Heart left ventricle (tissue), 16 donors: ENCODE measurements around the gene NECAB2. TPM values are rescaled to one million over a fixed set of nuclear protein-coding genes. Genes with fewer than 3 reads are reported as not detected.
A peak's percentile ranks its signal among the peaks of the same experiment; 100 is the strongest.

ENCODE experiments used
- ATAC-seq, 4 donors: fragments of 200-7000 bp; cut with Tn5 transposase; one replicate each; pipeline ENCODE4 v1.9.1; 2020 to 2022; ENCODE audit warnings: moderate library complexity in 4 of 4, mild to moderate bottlenecking in 3 of 4, moderate number of reproducible peaks in 1 of 4
- DNase-seq, 5 donors: peaks; one replicate each; pipeline ENCODE4 v3.0.0-alpha.2; 2020
- H3K27ac ChIP-seq, 12 donors: fragments of 200-600 bp; sonication (generic) in 4 of 12; one replicate each; pipeline versions ENCODE4 v1.5.0 to v1.8.0; 2016 to 2022; ENCODE audit warnings: mild to moderate bottlenecking in 2 of 12
- H3K27me3 ChIP-seq, 9 donors: fragments of 200-600 bp; sonication (generic) in 2 of 9; one replicate each; pipeline versions ENCODE4 v1.5.1 to v1.8.0; 2016 to 2022; ENCODE audit warnings: mild to moderate bottlenecking in 3 of 9
- H3K36me3 ChIP-seq, 9 donors: fragments of 200-600 bp; sonication (generic) in 2 of 9; one replicate each; pipeline versions ENCODE4 v1.5.0 to v1.8.0; 2018 to 2022; ENCODE audit warnings: mild to moderate bottlenecking in 2 of 9
- H3K4me1 ChIP-seq, 12 donors: fragments of 200-600 bp; sonication (generic) in 4 of 12; one replicate each; pipeline versions ENCODE4 v1.5.0 to v1.8.0; 2016 to 2022; ENCODE audit warnings: mild to moderate bottlenecking in 3 of 12
- H3K4me3 ChIP-seq, 12 donors: fragments of 200-600 bp; sonication (generic) in 4 of 12; one replicate each; pipeline versions ENCODE4 v1.5.0 to v1.8.0; 2017 to 2022; ENCODE audit warnings: mild to moderate bottlenecking in 9 of 12, moderate library complexity in 4 of 12
- H3K9me3 ChIP-seq, 12 donors: fragments of 200-600 bp; sonication (generic) in 4 of 12; one replicate each; pipeline versions ENCODE4 v1.5.0 to v1.8.0; 2016 to 2022; ENCODE audit warnings: mild to moderate bottlenecking in 1 of 12
- POLR2A ChIP-seq, 2 donors: fragments of 450-650 bp; IDR thresholded peaks; one replicate each; pipeline ENCODE4 v1.6.1; 2017; ENCODE audit warnings: antibody characterized with exemption in 2 of 2, mild to moderate bottlenecking in 2 of 2, moderate library complexity in 2 of 2
- WGBS, 4 donors: extraction: QIAGEN DNeasy Blood & Tissue Kit in 2 of 4; methylation state at CpG; one replicate each; pipeline versions ENCODE4 v1.1.5 to v1.1.7; 2013 to 2018; 5-methylcytosine and 5-hydroxymethylcytosine counted together
- intact Hi-C, 10 donors: fragments of 100-400 bp; cut with DNase I; formaldehyde crosslinking; loops; one replicate each; pipeline versions ENCODE4 v1.11.1 to v1.14.2; 2022
- polyA plus RNA-seq, 2 donors: library from polyadenylated mRNA; stranded (reverse); fragments of 200-250 nt; gene quantifications; one replicate each; pipeline ENCODE4 v1.2.3, GENCODE V29; 2013
- total RNA-seq, 9 donors: library from RNA; depleted of rRNA in 2 of 9; stranded (reverse); fragments of >200 nt in 2 of 9; fragmentation: NEBNext Ultra II Directional in 3 of 9; extraction: Animal tissue kit (Norgen Biotek cat#: 25700) in 3 of 9; gene quantifications; one replicate each; pipeline versions ENCODE4 v1.1.0 to v1.2.4, GENCODE V29; 2016 to 2023
- TF ChIP-seq, protein P1 (sequence below), 12 donors: fragments of 200-600 bp; sonication (generic) in 4 of 12; IDR thresholded peaks; one replicate each; pipeline versions ENCODE4 v1.5.0 to v1.8.0; 2018 to 2022; ENCODE audit warnings: antibody characterized with exemption in 12 of 12, mild to moderate bottlenecking in 5 of 12
- donor health status: ischemic (EF 13 %, LVEDD 7.1; RV severe dilation, severe dysfunction).
- donor health status: healthy with polysubstance abuse.
- donor health status: DM: no; HTN: yes; CAD: no.
- donor health status: DM: no; HTN: no; CAD: no.
- donor health status: ischemic (EF 25% LVEDD 6.9; RV normal size, moderate dysfunction).
- donor health status: ischemic (EF 25% LVEDD 5.7; RV mildly dilated, moderate dysfunction).
- donor health status: healthy.
- donor health status: DM: yes; HTN: yes; CAD: no.
- donor health status: ischemic (EF 35%, LVEDD 5.7; RV mildly dilated, moderate dysfunction).
- donor health status: nonischemic (EF 11% LVEDD 7.7; RV severe dilation, severe dysfunction).
- donor health status: DM: yes; HTN: yes; CAD: no.
- donor health status: PGD.
- donor health status: ischemic (EF 29% LVEDD 5.4; RV normal size, mild dysfunction).
- donor health status: nonischemic (EF 23%, LVEDD 6.1; RV moderate dilation, normal function).

The NECAB2 gene
- total and polyA plus RNA-seq, 11 donors = 0.24 to 2.1 (median 0.88) TPM; not detected in 2

DNA sequence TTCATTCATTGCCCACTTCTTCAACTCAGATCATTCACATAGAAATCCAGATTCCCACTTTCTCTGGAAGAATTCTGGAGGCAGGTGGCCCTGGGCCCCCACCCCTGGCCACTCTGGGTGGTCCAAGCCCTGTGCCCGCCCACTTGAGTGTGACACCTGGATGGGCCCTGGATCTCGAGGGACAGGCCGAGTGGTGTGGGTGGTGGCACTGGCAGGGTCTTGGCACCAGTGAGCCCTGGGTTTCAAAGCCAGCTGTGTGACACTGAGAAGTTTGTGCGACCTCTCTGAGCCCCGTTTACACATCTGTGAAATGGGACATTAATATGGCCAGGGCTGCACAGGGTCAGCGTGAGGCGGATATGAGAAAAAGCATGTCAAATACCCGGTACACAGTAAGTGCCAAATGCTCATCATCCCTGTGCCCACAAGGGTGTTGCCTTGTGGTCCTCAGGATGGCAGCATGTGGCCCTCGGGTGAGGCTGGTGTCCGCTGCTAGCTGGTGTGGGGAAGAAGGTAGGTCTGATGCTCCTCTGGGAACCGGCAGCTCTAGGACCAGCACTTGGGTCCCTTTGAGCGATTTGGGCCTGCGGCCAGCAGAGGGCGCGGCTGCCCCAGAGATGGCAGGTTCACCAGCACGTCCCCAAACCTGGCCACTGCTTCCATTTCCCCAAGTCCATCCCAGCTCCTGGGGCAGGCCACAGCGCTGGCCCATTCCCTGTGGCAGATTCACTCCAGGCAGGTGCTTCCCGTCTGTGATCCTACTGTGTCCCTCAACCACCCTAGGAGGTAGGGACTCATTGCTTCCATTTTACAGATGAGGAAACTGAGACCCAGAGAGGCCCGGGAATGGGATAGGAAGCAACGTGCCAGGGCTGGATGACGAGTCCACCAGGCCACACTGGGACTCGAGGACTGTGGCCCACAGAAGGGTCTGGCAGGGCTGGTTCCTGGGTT lies 11.4 kb upstream of the NECAB2 start:
- Histone ChIP-seq H3K4me1 (peaks cover 0 to 68% (median 31%) of the 10 kb centered on the region in 12 donors), H3K27ac (peak overlapping the region in 2 of 12 donors; percentile 85 to 98), H3K36me3 (peaks cover 0 to 37% (median 16%) of the 10 kb centered on the region in 9 donors), H3K9me3 (no peaks in the 10 kb centered on the region), H3K4me3 (no peak overlapping the region), H3K27me3 (no peaks in the 10 kb centered on the region)
- 49 to 54% (median 50%) methylated on average over 20 to 22 of the region's 22 CpGs for WGBS, 4 donors
- peak; percentile 77 to 90 (median 86) for DNase-seq
- intact Hi-C loops = loop anchor here in 8 of 10 donors (2.0 to 10.0 kb wide), 10 partner anchors 108 to 528 kb away; partner anchors contain the start of gene TAF1C (in 3 of the 8)
- ATAC-seq = peak in 3 of 4 donors; percentile 9 to 10 (median 9)
- TF ChIP-seq POLR2A (IDR thresholded peaks at IDR 0.05) = no peak
- TF ChIP-seq, protein P1, sequence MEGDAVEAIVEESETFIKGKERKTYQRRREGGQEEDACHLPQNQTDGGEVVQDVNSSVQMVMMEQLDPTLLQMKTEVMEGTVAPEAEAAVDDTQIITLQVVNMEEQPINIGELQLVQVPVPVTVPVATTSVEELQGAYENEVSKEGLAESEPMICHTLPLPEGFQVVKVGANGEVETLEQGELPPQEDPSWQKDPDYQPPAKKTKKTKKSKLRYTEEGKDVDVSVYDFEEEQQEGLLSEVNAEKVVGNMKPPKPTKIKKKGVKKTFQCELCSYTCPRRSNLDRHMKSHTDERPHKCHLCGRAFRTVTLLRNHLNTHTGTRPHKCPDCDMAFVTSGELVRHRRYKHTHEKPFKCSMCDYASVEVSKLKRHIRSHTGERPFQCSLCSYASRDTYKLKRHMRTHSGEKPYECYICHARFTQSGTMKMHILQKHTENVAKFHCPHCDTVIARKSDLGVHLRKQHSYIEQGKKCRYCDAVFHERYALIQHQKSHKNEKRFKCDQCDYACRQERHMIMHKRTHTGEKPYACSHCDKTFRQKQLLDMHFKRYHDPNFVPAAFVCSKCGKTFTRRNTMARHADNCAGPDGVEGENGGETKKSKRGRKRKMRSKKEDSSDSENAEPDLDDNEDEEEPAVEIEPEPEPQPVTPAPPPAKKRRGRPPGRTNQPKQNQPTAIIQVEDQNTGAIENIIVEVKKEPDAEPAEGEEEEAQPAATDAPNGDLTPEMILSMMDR (IDR thresholded peaks at IDR 0.05) = peak; percentile 68 to 85 (median 78)

GRCh38 chr16:83957296-83957855 lies 10.7 kb upstream of the NECAB2 start:
- Histone ChIP-seq H3K9me3 (no peaks in the 10 kb centered on the region), H3K27me3 (no peaks in the 10 kb centered on the region), H3K4me1 (peaks cover 0 to 65% (median 29%) of the 10 kb centered on the region in 12 donors), H3K4me3 (no peak overlapping the region), H3K27ac (peak overlapping the region in 1 of 12 donors; percentile 82), H3K36me3 (peaks cover 0 to 45% (median 23%) of the 10 kb centered on the region in 9 donors)
- TF ChIP-seq, protein P1 (IDR thresholded peaks at IDR 0.05) = no peak
- TF ChIP-seq POLR2A (IDR thresholded peaks at IDR 0.05) = no peak
- DNase-seq (no peak), ATAC-seq (no peak)
- intact Hi-C loops = loop anchor here in 8 of 10 donors (2.0 to 10.0 kb wide), 10 partner anchors 107 to 527 kb away; partner anchors contain the start of gene TAF1C (in 3 of the 8)
- WGBS, 4 donors = 90 to 95% (median 91%) methylated on average over 14 of the region's 14 CpGs

DNA sequence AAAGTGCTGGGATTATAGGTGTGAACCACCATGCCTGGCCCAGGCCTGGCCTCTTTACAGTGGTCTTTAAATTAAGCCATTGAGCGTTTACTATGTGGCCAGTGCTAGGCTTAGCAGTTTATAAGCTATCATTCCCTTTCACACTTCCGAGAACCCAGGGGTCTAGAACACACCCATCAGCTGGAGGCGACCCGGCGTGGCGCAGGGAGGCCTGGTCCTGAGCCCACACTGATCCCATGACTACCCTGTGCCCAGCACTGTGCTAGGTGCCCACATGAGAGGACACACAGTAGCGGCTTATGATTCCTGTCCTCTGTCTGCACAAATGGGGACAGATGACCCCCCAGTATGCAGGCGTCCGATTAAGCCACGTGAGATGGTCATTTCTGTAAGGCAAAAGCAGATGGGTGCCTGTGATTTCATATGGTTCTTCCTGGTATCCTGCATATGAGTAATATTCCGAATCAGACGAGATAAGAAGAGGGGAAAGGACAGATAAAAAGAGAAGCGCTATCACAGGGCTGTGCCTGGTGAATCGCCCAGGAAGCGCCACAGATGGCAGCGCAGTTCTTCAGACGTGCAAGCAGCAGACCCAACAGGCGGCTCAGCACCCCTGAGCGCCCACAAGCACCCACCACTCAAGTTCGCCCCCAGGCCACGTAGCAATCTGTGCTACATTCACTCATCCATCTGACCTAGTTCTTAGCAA lies 9.8 kb upstream of the NECAB2 start:
- no peak for ATAC-seq
- H3K27me3 ChIP-seq = no peaks in the 10 kb centered on the region
- 73 to 79% (median 76%) methylated on average over 20 to 21 of the region's 21 CpGs for WGBS, 4 donors
- H3K9me3 ChIP-seq = no peaks in the 10 kb centered on the region
- no peak overlapping the region for H3K4me3 ChIP-seq
- intact Hi-C loops = loop anchor here in 8 of 10 donors (1.0 to 10.0 kb wide), 10 partner anchors 104 to 527 kb away; partner anchors contain the start of gene TAF1C (in 3 of the 8)
- TF ChIP-seq POLR2A (IDR thresholded peaks at IDR 0.05) = no peak
- TF ChIP-seq, protein P1 (IDR thresholded peaks at IDR 0.05) = no peak
- peak overlapping the region in 10 of 12 donors; percentile 26 to 82 (median 60) for H3K27ac ChIP-seq
- DNase-seq = no peak
- peaks cover 0 to 53% (median 26%) of the 10 kb centered on the region in 9 donors for H3K36me3 ChIP-seq
- peaks cover 0 to 59% (median 26%) of the 10 kb centered on the region in 12 donors for H3K4me1 ChIP-seq
